Kidney (tissue), 14 donors: ENCODE measurements around the gene THUMPD2. TPM values are rescaled to one million over a fixed set of nuclear protein-coding genes. Genes with fewer than 3 reads are reported as not detected.

ENCODE experiments used
- DNase-seq, 5 donors: peaks; one replicate each; pipeline ENCODE4 v3.0.0-alpha.2; 2013 to 2020
- FAIRE-seq: peaks from 2 replicates; lab custom pipeline; 2012; peaks lifted over from hg19 to GRCh38; lab: Jason Lieb, UNC
- H3K27ac ChIP-seq, 2 donors: one replicate each; pipeline ENCODE4 v1.7.0; 2013; ENCODE audit warnings: low read depth in 2 of 2, low read length in 2 of 2, inconsistent platforms in 1 of 2
- H3K27me3 ChIP-seq: one replicate; pipeline ENCODE4 v1.7.1; 2013; ENCODE audit warnings: low read length, inconsistent platforms; ENCODE audit not compliant: control insufficient read depth, insufficient read depth
- H3K36me3 ChIP-seq, 3 donors: one replicate each; pipeline versions ENCODE4 v1.7.0 to v1.7.1; 2013; ENCODE audit warnings: low read length in 3 of 3, control low read depth in 1 of 3, inconsistent platforms in 1 of 3; ENCODE audit not compliant: insufficient read depth in 3 of 3, control insufficient read depth in 2 of 3
- H3K4me1 ChIP-seq, 3 donors: one replicate each; pipeline versions ENCODE4 v1.7.0 to v1.7.1; 2013; ENCODE audit warnings: low read length in 3 of 3, inconsistent platforms in 1 of 3, low read depth in 1 of 3; ENCODE audit not compliant: control insufficient read depth in 2 of 3, insufficient read depth in 2 of 3
- H3K4me3 ChIP-seq, 3 donors: one replicate each; pipeline versions ENCODE4 v1.7.0 to v1.8.1; 2013; ENCODE audit warnings: low read length in 3 of 3, control low read depth in 1 of 3, inconsistent platforms in 1 of 3
- H3K9ac ChIP-seq, 3 donors: one replicate each; pipeline versions ENCODE4 v1.7.0 to v1.7.1; 2013; ENCODE audit warnings: low read length in 3 of 3, control low read depth in 1 of 3, inconsistent platforms in 1 of 3
- H3K9me3 ChIP-seq, 3 donors: one replicate each; pipeline versions ENCODE4 v1.7.0 to v1.7.1; 2013; ENCODE audit warnings: low read length in 3 of 3, control low read depth in 1 of 3, inconsistent platforms in 1 of 3; ENCODE audit not compliant: control insufficient read depth in 2 of 3, insufficient read depth in 1 of 3
- CTCF ChIP-seq: IDR thresholded peaks from 3 replicates; pipeline ENCODE4 v1.5.1; 2012; ENCODE audit warnings: mild to moderate bottlenecking, moderate library complexity, borderline replicate concordance; ENCODE audit not compliant: insufficient read depth; ENCODE audit errors: extremely low read depth
- intact Hi-C: fragments of 100-400 bp; cut with DNase I; formaldehyde crosslinking; loops from one replicate; pipeline ENCODE4 v1.11.1; 2022
- polyA plus RNA-seq: library from polyadenylated mRNA; stranded (reverse); fragments of 350-450 nt; fragmentation: Illumina TruSeq; extraction: RNeasy Lipid Tissue Mini Kit (QIAGEN cat#74804); gene quantifications from one replicate; pipeline ENCODE4 v1.2.3, GENCODE V29; 2014; ENCODE audit warnings: low read depth, low replicate concordance; ENCODE audit not compliant: insufficient read depth
- total RNA-seq: library from RNA; stranded (reverse); fragmentation: NEBNext Ultra II Directional; extraction: Animal tissue kit (Norgen Biotek cat#: 25700); gene quantifications from one replicate; pipeline ENCODE4 v1.2.1, GENCODE V29; 2021
- donor health status: control.
- donor health status: control.
- donor health status: control.
- donor health status: control.
- donor health status: control.
- donor health status: DM: yes; HTN: yes; CAD: no.
- donor health status: Normal renal cell carcinoma (clear cell type).

THUMPD2 gene
- total and polyA plus RNA-seq, 2 donors from 2014 or later = 9.2 to 14.1 TPM

- H3K9ac ChIP-seq = no peak overlapping the region
- H3K27ac ChIP-seq = no peak overlapping the region
- TF ChIP-seq CTCF = no peak
- DNase-seq = no peak
- no peak overlapping the region for H3K4me3 ChIP-seq
- no peaks in the 10 kb centered on the region for H3K36me3 ChIP-seq
- H3K27me3 ChIP-seq = no peaks in the 10 kb centered on the region
- H3K9me3 ChIP-seq = peaks cover 0 to 6% (median 0%) of the 10 kb centered on the region in 3 donors
- no peak for FAIRE-seq
- intact Hi-C loops = no loop called here
- no peaks in the 10 kb centered on the region for H3K4me1 ChIP-seq
Measured at GRCh38 chr2:39816428-39816827, 37.4 kb upstream of the THUMPD2 start.

GRCh38 chr2:39805936-39806608 lies 27.0 kb upstream of the THUMPD2 start:
- H3K9me3 ChIP-seq = no peaks in the 10 kb centered on the region
- DNase-seq (no peak), FAIRE-seq (no peak)
- no peak for TF ChIP-seq CTCF
- no peak overlapping the region for H3K9ac ChIP-seq
- H3K4me3 ChIP-seq = no peak overlapping the region
- no peaks in the 10 kb centered on the region for H3K36me3 ChIP-seq
- no peaks in the 10 kb centered on the region for H3K4me1 ChIP-seq
- H3K27me3 ChIP-seq = no peaks in the 10 kb centered on the region
- intact Hi-C loops = no loop called here
- H3K27ac ChIP-seq = no peak overlapping the region

GRCh38 chr2:39803839-39804238 lies 24.8 kb upstream of the THUMPD2 start:
- no peak for FAIRE-seq
- intact Hi-C loops = no loop called here

More at GRCh38 chr2:39803839-39804238, 24.8 kb upstream of the THUMPD2 start:
- no peak overlapping the region for H3K27ac ChIP-seq
- no peak overlapping the region for H3K9ac ChIP-seq
- no peaks in the 10 kb centered on the region for H3K4me1 ChIP-seq
- no peak for DNase-seq
- H3K4me3 ChIP-seq = no peak overlapping the region
- H3K36me3 ChIP-seq = no peaks in the 10 kb centered on the region
- TF ChIP-seq CTCF = no peak
- H3K27me3 ChIP-seq = no peaks in the 10 kb centered on the region
- no peaks in the 10 kb centered on the region for H3K9me3 ChIP-seq
